Dendritic cell treated with granulocyte-macrophage colony-stimulating factor and Interleukin-4, amounts not matched to agents 40 ng/mL and 50 ng/mL, for 4 days (primary cell): ENCODE results near the gene BRCA1.
"Not testable (repeated sequence)": the region's sequence is repeated elsewhere in the genome, so short reads cannot be mapped to it uniquely, and the experiment has no call there.

ENCODE experiments used
- H3K27ac Mint-ChIP-seq: one replicate; pipeline ENCODE4 v1.8.0; 2022; ENCODE audit warnings: mild to moderate bottlenecking, mixed read lengths
- H3K27me3 Mint-ChIP-seq: one replicate; pipeline ENCODE4 v1.8.0; 2022; ENCODE audit warnings: mild to moderate bottlenecking, mixed read lengths
- H3K36me3 Mint-ChIP-seq: one replicate; pipeline ENCODE4 v1.8.0; 2022; ENCODE audit warnings: low read depth, mixed read lengths
- H3K4me1 Mint-ChIP-seq: one replicate; pipeline ENCODE4 v1.8.0; 2022; ENCODE audit warnings: low read depth, mixed read lengths
- H3K4me3 Mint-ChIP-seq: one replicate; pipeline ENCODE4 v1.8.0; 2022; ENCODE audit warnings: mild to moderate bottlenecking, moderate library complexity, mixed read lengths
- H3K9me3 Mint-ChIP-seq: one replicate; pipeline ENCODE4 v1.8.0; 2022; ENCODE audit warnings: mixed read lengths
- intact Hi-C: fragments of 100-400 bp; cut with micrococcal nuclease; formaldehyde crosslinking; loops from one replicate; pipeline ENCODE4 v1.15.0; 2022

The BRCA1 gene

GRCh38 chr17:43000894-43001293, 124.3 kb downstream of the BRCA1 start:
- H3K27me3 Mint-ChIP-seq, H3K4me3 Mint-ChIP-seq, H3K9me3 Mint-ChIP-seq, intact Hi-C loops: not testable (repeated sequence)
- Mint-ChIP-seq H3K27ac (peak overlapping the region; percentile 68), H3K36me3 (peaks cover 70% of the 10 kb centered on the region), H3K4me1 (peaks cover 43% of the 10 kb centered on the region)

DNA sequence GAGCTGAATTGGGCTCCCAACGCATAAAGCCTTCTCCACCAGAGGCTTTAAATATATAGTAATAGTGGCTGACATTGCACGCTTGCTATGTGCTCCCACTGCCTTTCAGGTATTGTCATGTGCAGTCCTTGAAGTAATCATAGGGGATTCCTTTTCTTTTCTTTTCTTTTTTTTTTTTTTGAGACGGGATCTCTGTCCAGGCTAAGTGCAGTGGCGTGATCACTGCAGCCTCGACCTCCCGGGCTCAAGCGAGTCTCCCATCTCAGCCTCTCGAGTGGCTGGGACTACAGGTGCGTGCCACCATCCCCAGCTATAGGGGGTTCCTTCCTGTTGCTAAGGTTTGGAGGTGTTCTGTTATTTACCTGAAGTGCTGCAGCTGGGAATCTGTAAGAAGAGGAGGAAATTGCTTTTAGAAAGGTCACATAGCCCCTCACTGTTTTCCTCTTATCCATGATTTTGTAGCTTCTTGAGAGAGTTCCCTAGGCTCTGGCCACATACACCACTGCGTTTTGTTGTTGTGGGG, 126.1 kb downstream of the BRCA1 start:
- intact Hi-C loops = loop anchor here (10.0 kb wide), 1 partner anchor 154 kb away; the partner anchor contains the start of gene AOC2
- Mint-ChIP-seq H3K9me3 (no peaks in the 10 kb centered on the region), H3K36me3 (peaks cover 74% of the 10 kb centered on the region), H3K4me1 (peaks cover 43% of the 10 kb centered on the region), H3K4me3 (peak overlapping the region; percentile 95), H3K27ac (peak overlapping the region; percentile 95), H3K27me3 (no peaks in the 10 kb centered on the region)

DNA sequence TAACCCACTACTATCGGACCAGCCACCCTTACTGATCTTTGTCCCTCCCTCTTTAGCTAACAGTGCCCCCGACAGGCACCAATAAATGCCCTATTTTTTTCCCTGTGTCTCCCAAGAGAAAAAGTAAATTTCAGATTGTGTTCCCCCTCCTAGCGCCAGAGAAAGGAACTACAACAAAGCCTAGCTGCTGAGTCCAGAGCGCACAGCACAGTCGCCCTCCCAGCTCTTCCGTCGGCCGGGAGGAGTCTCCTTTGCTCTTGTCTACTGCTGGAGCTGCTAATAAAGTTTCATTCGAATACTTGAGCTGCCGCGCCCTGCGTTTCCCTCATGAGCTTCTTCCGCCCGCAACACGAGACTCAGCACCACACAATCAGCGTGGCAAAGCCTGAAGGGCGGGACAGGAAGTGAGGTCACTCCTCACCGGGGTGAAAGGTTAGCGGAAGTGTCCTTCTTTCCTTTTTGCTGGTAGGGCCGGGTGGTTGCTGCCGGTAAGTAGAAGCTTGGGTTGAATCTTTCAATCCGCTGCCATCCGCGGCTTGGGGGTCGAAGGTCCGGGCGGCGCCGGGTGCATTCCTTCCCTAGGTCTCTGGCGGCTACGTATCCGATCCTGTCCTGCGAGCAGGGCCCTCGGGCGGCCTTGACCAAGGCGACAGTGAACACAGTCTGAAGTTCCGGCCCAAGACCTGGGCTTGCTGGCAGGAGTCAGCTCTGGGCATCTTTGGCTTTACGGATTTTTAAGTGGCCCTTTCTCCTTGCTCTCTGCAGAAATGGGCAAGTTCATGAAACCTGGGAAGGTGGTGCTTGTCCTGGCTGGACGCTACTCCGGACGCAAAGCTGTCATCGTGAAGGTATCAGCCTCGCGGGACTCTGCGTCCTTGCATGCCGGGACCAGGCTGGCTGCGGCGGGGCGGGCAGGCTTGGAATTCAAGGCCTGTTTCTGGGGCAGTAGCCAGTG, 126.9 kb downstream of the BRCA1 start, which contains the start of gene RPL27:
Gene RPL27, plus strand, starts transcription at position 436 of the 955 bp plus-strand sequence. Its CDS starts 332 bp downstream, at position 768.
- Mint-ChIP-seq H3K27me3 (no peaks in the 10 kb centered on the region), H3K4me3 (peak within 1 kb of the TSS; percentile 95), H3K4me1 (peaks cover 41% of the 10 kb centered on the region), H3K27ac (peak within 1 kb of the TSS; percentile 95), H3K9me3 (no peaks in the 10 kb centered on the region), H3K36me3 (peaks cover 74% of the 10 kb centered on the region)
- intact Hi-C loops = loop anchor here (10.0 kb wide), 1 partner anchor 153 kb away; the partner anchor contains the start of gene AOC2

GRCh38 chr17:42997390-42997983, 127.7 kb downstream of the BRCA1 start:
- H3K27me3 Mint-ChIP-seq = no peaks in the 10 kb centered on the region
- intact Hi-C loops = loop anchor here (10.0 kb wide), 1 partner anchor 153 kb away; the partner anchor contains the start of gene AOC2
- peaks cover 38% of the 10 kb centered on the region for H3K4me1 Mint-ChIP-seq
- peak overlapping the region; percentile 95 for H3K27ac Mint-ChIP-seq
- H3K4me3 Mint-ChIP-seq = peak overlapping the region; percentile 95
- H3K36me3 Mint-ChIP-seq = peaks cover 74% of the 10 kb centered on the region
- no peaks in the 10 kb centered on the region for H3K9me3 Mint-ChIP-seq
